Neural cell (in vitro differentiated cells): Measurements from ENCODE around the gene SPAM1.

Experiments
- EP300 ChIP-seq: fragments of 450-650 bp; conservative IDR thresholded peaks from 2 replicates; pipeline ENCODE4 v1.6.1; 2014; ENCODE audit warnings: antibody characterized with exemption, mild to moderate bottlenecking, moderate library complexity; ENCODE audit not compliant: poor library complexity, severe bottlenecking
- EZH2 ChIP-seq: fragments of 200-600, 300-800 bp; shearing (Covaris generic), sonication (generic); IDR thresholded peaks from 2 replicates; pipeline ENCODE4 v1.6.1; 2014; ENCODE audit warnings: antibody characterized with exemption, low read length, borderline replicate concordance, mild to moderate bottlenecking; ENCODE audit not compliant: insufficient read depth, poor library complexity, severe bottlenecking
- MXI1 ChIP-seq: fragments of 450-650 bp; conservative IDR thresholded peaks from 2 replicates; pipeline ENCODE4 v1.6.1; 2014; ENCODE audit warnings: antibody characterized with exemption, mild to moderate bottlenecking; ENCODE audit not compliant: poor library complexity, severe bottlenecking
- POLR2AphosphoS5 ChIP-seq: IDR thresholded peaks from 2 replicates; pipeline ENCODE4 v1.6.1; 2012
- RAD21 ChIP-seq: fragments of 450-650 bp; conservative IDR thresholded peaks from 2 replicates; pipeline ENCODE4 v1.6.1; 2014; ENCODE audit warnings: antibody characterized with exemption, mild to moderate bottlenecking, moderate library complexity
- SMC3 ChIP-seq: fragments of 450-650 bp; conservative IDR thresholded peaks from 2 replicates; pipeline ENCODE4 v1.6.1; 2014; ENCODE audit warnings: antibody characterized with exemption, mild to moderate bottlenecking, moderate library complexity; ENCODE audit not compliant: poor library complexity
- TAF1 ChIP-seq: IDR thresholded peaks from 2 replicates; pipeline ENCODE4 v1.6.1; 2012; ENCODE audit warnings: low read depth
- TF ChIP-seq, protein P1 (sequence below): fragments of 450-650 bp; IDR thresholded peaks from 2 replicates; pipeline ENCODE4 v1.5.1; 2014; ENCODE audit warnings: antibody characterized with exemption, mild to moderate bottlenecking, moderate library complexity; ENCODE audit not compliant: poor library complexity, severe bottlenecking
- TF ChIP-seq, protein P2 (sequence below): IDR thresholded peaks from 2 replicates; pipeline ENCODE4 v1.6.1; 2012; ENCODE audit warnings: borderline replicate concordance

GRCh38 chr7:123975084-123975483 lies 50.0 kb downstream of the SPAM1 start:
- TF ChIP-seq, protein P1, sequence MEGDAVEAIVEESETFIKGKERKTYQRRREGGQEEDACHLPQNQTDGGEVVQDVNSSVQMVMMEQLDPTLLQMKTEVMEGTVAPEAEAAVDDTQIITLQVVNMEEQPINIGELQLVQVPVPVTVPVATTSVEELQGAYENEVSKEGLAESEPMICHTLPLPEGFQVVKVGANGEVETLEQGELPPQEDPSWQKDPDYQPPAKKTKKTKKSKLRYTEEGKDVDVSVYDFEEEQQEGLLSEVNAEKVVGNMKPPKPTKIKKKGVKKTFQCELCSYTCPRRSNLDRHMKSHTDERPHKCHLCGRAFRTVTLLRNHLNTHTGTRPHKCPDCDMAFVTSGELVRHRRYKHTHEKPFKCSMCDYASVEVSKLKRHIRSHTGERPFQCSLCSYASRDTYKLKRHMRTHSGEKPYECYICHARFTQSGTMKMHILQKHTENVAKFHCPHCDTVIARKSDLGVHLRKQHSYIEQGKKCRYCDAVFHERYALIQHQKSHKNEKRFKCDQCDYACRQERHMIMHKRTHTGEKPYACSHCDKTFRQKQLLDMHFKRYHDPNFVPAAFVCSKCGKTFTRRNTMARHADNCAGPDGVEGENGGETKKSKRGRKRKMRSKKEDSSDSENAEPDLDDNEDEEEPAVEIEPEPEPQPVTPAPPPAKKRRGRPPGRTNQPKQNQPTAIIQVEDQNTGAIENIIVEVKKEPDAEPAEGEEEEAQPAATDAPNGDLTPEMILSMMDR = no peak
- TF ChIP-seq, protein P2, sequence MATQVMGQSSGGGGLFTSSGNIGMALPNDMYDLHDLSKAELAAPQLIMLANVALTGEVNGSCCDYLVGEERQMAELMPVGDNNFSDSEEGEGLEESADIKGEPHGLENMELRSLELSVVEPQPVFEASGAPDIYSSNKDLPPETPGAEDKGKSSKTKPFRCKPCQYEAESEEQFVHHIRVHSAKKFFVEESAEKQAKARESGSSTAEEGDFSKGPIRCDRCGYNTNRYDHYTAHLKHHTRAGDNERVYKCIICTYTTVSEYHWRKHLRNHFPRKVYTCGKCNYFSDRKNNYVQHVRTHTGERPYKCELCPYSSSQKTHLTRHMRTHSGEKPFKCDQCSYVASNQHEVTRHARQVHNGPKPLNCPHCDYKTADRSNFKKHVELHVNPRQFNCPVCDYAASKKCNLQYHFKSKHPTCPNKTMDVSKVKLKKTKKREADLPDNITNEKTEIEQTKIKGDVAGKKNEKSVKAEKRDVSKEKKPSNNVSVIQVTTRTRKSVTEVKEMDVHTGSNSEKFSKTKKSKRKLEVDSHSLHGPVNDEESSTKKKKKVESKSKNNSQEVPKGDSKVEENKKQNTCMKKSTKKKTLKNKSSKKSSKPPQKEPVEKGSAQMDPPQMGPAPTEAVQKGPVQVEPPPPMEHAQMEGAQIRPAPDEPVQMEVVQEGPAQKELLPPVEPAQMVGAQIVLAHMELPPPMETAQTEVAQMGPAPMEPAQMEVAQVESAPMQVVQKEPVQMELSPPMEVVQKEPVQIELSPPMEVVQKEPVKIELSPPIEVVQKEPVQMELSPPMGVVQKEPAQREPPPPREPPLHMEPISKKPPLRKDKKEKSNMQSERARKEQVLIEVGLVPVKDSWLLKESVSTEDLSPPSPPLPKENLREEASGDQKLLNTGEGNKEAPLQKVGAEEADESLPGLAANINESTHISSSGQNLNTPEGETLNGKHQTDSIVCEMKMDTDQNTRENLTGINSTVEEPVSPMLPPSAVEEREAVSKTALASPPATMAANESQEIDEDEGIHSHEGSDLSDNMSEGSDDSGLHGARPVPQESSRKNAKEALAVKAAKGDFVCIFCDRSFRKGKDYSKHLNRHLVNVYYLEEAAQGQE = no peak
- TF ChIP-seq EZH2 = no peak
- TF ChIP-seq TAF1 = no peak
- no peak for TF ChIP-seq MXI1
- TF ChIP-seq POLR2AphosphoS5 = no peak
- no peak for TF ChIP-seq RAD21
- no peak for TF ChIP-seq EP300
- no peak for TF ChIP-seq SMC3
